ENCODE results near the gene ZNF559. TPM values are rescaled to one million over a fixed set of nuclear protein-coding genes. Genes with fewer than 3 reads are reported as not detected.

The ZNF559 gene
- total and polyA plus RNA-seq, 2 of the 8 experiments (the other 6 are each of a cell fraction or from before 2014, with no cell fraction given), result 10.2 to 17.6 TPM

- TF ChIP-seq, protein P1, sequence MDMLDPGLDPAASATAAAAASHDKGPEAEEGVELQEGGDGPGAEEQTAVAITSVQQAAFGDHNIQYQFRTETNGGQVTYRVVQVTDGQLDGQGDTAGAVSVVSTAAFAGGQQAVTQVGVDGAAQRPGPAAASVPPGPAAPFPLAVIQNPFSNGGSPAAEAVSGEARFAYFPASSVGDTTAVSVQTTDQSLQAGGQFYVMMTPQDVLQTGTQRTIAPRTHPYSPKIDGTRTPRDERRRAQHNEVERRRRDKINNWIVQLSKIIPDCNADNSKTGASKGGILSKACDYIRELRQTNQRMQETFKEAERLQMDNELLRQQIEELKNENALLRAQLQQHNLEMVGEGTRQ (IDR thresholded peaks at IDR 0.05; ENCODE audit: low read length), result no peak
- TF ChIP-seq MAFK (IDR thresholded peaks at IDR 0.05; ENCODE audit: low read depth, low read length) (no peak), MAX (IDR thresholded peaks at IDR 0.05) (no peak), EZH2 (IDR thresholded peaks at IDR 0.05; ENCODE audit: low read depth, low read length, severe bottlenecking) (no peak), EGR1 (IDR thresholded peaks at IDR 0.05; ENCODE audit: borderline replicate concordance, low read depth, low read length) (no peak), POU5F1 (IDR thresholded peaks at IDR 0.05; ENCODE audit: low read depth, low read length) (no peak), RBBP5 (IDR thresholded peaks at IDR 0.05; ENCODE audit: borderline replicate concordance, low read depth, low read length) (peak; percentile 25; the same call in 1 of the 2 replicates), SP1 (IDR thresholded peaks at IDR 0.05; ENCODE audit: low read depth, low read length) (no peak), TAF7 (optimal IDR thresholded peaks at IDR 0.05; ENCODE audit: borderline replicate concordance, low read depth, low read length) (peak; percentile 53), KDM1A (IDR thresholded peaks at IDR 0.05; ENCODE audit: borderline replicate concordance, low read length) (peak; percentile 65; the same call in 1 of the 2 replicates), CBX8 (IDR thresholded peaks at IDR 0.05; ENCODE audit: borderline replicate concordance, low read depth, low read length) (no peak), TBP (IDR thresholded peaks at IDR 0.05; ENCODE audit: low read depth, low read length) (no peak), RXRA (IDR thresholded peaks at IDR 0.05; ENCODE audit: insufficient read depth, low read depth, low read length) (no peak), BCL11A (IDR thresholded peaks at IDR 0.05; ENCODE audit: low read depth in 2 of 2, low read length in 2 of 2) (no peak), TAF1 (IDR thresholded peaks at IDR 0.05; ENCODE audit: low read depth, low read length) (peak; percentile 52; the same call in 1 of the 2 replicates), NRF1 (IDR thresholded peaks at IDR 0.05; ENCODE audit: low read depth, low read length) (peak; percentile 66), TCF12 (IDR thresholded peaks at IDR 0.05; ENCODE audit: low read depth, low read length) (no peak), CEBPB (IDR thresholded peaks at IDR 0.05; ENCODE audit: low read depth, low read length) (no peak)
- TF ChIP-seq, protein P2, sequence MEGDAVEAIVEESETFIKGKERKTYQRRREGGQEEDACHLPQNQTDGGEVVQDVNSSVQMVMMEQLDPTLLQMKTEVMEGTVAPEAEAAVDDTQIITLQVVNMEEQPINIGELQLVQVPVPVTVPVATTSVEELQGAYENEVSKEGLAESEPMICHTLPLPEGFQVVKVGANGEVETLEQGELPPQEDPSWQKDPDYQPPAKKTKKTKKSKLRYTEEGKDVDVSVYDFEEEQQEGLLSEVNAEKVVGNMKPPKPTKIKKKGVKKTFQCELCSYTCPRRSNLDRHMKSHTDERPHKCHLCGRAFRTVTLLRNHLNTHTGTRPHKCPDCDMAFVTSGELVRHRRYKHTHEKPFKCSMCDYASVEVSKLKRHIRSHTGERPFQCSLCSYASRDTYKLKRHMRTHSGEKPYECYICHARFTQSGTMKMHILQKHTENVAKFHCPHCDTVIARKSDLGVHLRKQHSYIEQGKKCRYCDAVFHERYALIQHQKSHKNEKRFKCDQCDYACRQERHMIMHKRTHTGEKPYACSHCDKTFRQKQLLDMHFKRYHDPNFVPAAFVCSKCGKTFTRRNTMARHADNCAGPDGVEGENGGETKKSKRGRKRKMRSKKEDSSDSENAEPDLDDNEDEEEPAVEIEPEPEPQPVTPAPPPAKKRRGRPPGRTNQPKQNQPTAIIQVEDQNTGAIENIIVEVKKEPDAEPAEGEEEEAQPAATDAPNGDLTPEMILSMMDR (IDR thresholded peaks at IDR 0.05; ENCODE audit: control extremely low read depth in 1 of 3, insufficient read depth in 1 of 3, low read depth in 1 of 3, low read length in 3 of 3), result no peak
- TF ChIP-seq, protein P3, sequence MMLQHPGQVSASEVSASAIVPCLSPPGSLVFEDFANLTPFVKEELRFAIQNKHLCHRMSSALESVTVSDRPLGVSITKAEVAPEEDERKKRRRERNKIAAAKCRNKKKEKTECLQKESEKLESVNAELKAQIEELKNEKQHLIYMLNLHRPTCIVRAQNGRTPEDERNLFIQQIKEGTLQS (IDR thresholded peaks at IDR 0.05; ENCODE audit: insufficient read depth, low read depth, low read length), result no peak
Measured at GRCh38 chr19:9309139-9309973, 14.6 kb upstream of the ZNF559 start, which contains the start of gene ZNF699 (continued).

Data from H1 (cell line).